Measurements from ENCODE around the gene MALL.

The MALL gene

GRCh38 chr2:110124939-110125691 lies 9.5 kb upstream of the MALL start:
- Histone ChIP-seq H3K18ac (ENCODE audit: low read depth in 1 of 2, low read length in 2 of 2) (no peak overlapping the region), H3K27me3 (ENCODE audit: control insufficient read depth in 1 of 2, insufficient read depth in 1 of 2, low read length in 2 of 2) (no peaks in the 10 kb centered on the region), H3K4ac (ENCODE audit: low read depth in 1 of 2, low read length in 2 of 2) (no peak overlapping the region), H3K9me3 (ENCODE audit: control insufficient read depth, low read length) (no peaks in the 10 kb centered on the region), H2BK120ac (ENCODE audit: low read depth, low read length) (no peak overlapping the region), H4K91ac (ENCODE audit: low read length) (no peak overlapping the region), H3K4me1 (ENCODE audit: control insufficient read depth, insufficient read depth, low read depth, low read length) (peaks cover 6% of the 10 kb centered on the region), H3K9ac (ENCODE audit: low read length) (peak overlapping the region; percentile 8), H3K36me3 (ENCODE audit: control insufficient read depth in 1 of 2, insufficient read depth in 2 of 2, low read depth in 1 of 2, low read length in 2 of 2) (peaks cover 0 to 4% of the 10 kb centered on the region in 2 experiments), H3K4me3 (ENCODE audit: insufficient read depth in 1 of 2, low read depth in 1 of 2, low read length in 2 of 2) (no peak overlapping the region), H2AFZ (ENCODE audit: low read depth, low read length) (no peak overlapping the region), H2BK15ac (ENCODE audit: low read depth, poor library complexity, severe bottlenecking) (no peak overlapping the region), H3K23ac (ENCODE audit: low read length in 2 of 2) (no peak overlapping the region), H2BK12ac (ENCODE audit: low read length in 2 of 2) (no peak overlapping the region), H3K79me1 (replicated peaks; ENCODE audit: low read length, poor library complexity, severe bottlenecking) (no peaks in the 10 kb centered on the region), H4K8ac (ENCODE audit: low read length) (no peak overlapping the region), H3K14ac (ENCODE audit: low read length in 2 of 2) (no peak overlapping the region), H3K4me2 (ENCODE audit: low read length, poor library complexity, severe bottlenecking) (no peak overlapping the region), H2BK5ac (ENCODE audit: low read depth, low read length, poor library complexity, severe bottlenecking) (no peak overlapping the region), H3K27ac (ENCODE audit: low read length, poor library complexity, severe bottlenecking) (peak overlapping the region; percentile 59), H2AK5ac (ENCODE audit: low read length, severe bottlenecking) (no peak overlapping the region)
- 93% methylated on average over 5 of the region's 6 CpGs for WGBS
- peak; percentile 19 for DNase-seq

DNA sequence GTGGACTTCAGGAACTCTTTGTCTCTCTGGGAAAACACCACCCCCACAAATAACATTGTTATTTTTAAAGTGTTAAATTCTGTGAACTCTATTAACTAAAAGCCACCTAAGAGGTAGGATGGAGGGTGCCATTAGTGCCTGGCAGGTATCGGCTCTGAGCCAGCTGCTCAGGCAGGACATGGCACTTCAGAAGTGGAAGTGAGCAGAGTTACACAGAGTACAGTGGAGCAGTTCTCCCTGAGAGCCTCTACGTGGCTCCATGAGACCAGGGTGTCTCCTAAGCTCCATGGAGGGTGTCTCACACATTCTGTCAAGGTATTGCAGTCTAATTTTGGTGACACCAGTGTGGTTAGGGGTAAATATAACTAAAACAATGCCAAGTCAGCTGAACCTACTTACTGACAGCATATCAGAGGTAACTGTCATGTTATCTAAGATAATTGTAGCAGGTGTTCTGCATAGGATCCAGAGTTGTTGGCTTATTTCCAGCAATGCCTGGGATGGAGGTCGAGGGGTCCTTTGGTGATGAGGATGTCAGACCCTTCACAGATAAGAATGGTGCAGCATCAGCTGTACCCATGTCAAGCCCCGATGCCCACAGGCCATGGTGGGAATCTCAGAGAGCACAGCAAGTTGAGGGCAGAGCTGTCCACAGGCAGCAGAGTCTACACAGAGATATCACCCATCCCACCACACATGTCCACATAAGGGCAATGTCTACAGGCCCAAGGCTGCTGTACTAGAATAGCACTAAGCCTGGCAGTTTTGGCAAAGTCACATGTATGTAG lies 8.6 kb upstream of the MALL start:
- no peak overlapping the region for H3K9ac ChIP-seq (ENCODE audit: low read length)
- H3K4me2 ChIP-seq (ENCODE audit: low read length, poor library complexity, severe bottlenecking) = no peak overlapping the region
- H2BK15ac ChIP-seq (ENCODE audit: low read depth, poor library complexity, severe bottlenecking) = no peak overlapping the region
- H3K36me3 ChIP-seq (ENCODE audit: control insufficient read depth in 1 of 2, insufficient read depth in 2 of 2, low read depth in 1 of 2, low read length in 2 of 2) = peaks cover 0 to 4% of the 10 kb centered on the region in 2 experiments
- H2AK5ac ChIP-seq (ENCODE audit: low read length, severe bottlenecking) = peak overlapping the region; percentile 79
- no peak overlapping the region for H4K8ac ChIP-seq (ENCODE audit: low read length)
- H2BK5ac ChIP-seq (ENCODE audit: low read depth, low read length, poor library complexity, severe bottlenecking) = no peak overlapping the region
- H4K91ac ChIP-seq (ENCODE audit: low read length) = no peak overlapping the region
- no peak overlapping the region for H3K4ac ChIP-seq (ENCODE audit: low read depth in 1 of 2, low read length in 2 of 2)
- H3K14ac ChIP-seq (ENCODE audit: low read length in 2 of 2) = peak overlapping the region in 1 of 2 experiments; percentile 79
- no peak overlapping the region for H2BK120ac ChIP-seq (ENCODE audit: low read depth, low read length)
- H3K27me3 ChIP-seq (ENCODE audit: control insufficient read depth in 1 of 2, insufficient read depth in 1 of 2, low read length in 2 of 2) = no peaks in the 10 kb centered on the region
- H3K4me3 ChIP-seq (ENCODE audit: insufficient read depth in 1 of 2, low read depth in 1 of 2, low read length in 2 of 2) = no peak overlapping the region
- no peak overlapping the region for H3K27ac ChIP-seq (ENCODE audit: low read length, poor library complexity, severe bottlenecking)
- peak overlapping the region in 1 of 2 experiments; percentile 11 for H3K23ac ChIP-seq (ENCODE audit: low read length in 2 of 2)
- H3K9me3 ChIP-seq (ENCODE audit: control insufficient read depth, low read length) = no peaks in the 10 kb centered on the region
- H2AFZ ChIP-seq (ENCODE audit: low read depth, low read length) = no peak overlapping the region
- H2BK12ac ChIP-seq (ENCODE audit: low read length in 2 of 2) = no peak overlapping the region
- DNase-seq = no peak
- 93% methylated on average over 4 of the region's 4 CpGs for WGBS
- H3K79me1 ChIP-seq (replicated peaks; ENCODE audit: low read length, poor library complexity, severe bottlenecking) = no peaks in the 10 kb centered on the region
- peaks cover 6% of the 10 kb centered on the region for H3K4me1 ChIP-seq (ENCODE audit: control insufficient read depth, insufficient read depth, low read depth, low read length)
- no peak overlapping the region for H3K18ac ChIP-seq (ENCODE audit: low read depth in 1 of 2, low read length in 2 of 2)

DNA sequence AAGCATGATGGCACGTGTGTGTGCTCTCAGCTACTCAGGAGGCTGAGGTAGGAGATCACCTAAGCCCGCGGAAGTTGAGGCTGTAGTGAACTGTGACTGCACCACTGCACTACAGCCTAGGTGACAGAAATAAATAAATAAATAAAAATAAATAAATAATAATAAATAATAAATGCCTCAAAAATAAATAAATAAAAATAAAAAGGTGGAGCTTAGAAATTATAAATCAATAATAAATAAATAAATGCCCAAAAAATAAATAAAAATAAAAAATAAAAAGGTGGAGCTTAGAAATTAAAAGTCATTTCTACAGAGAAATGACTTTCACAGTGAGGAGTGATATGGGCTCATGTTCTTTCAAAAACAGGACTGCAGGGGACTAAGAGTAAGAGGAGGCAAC lies 6.0 kb upstream of the MALL start:
- no peak overlapping the region for H2AK5ac ChIP-seq (ENCODE audit: low read length, severe bottlenecking)
- WGBS = 100% methylated on average over 1 of the region's 3 CpGs
- no peak overlapping the region for H2BK5ac ChIP-seq (ENCODE audit: low read depth, low read length, poor library complexity, severe bottlenecking)
- no peaks in the 10 kb centered on the region for H3K27me3 ChIP-seq (ENCODE audit: control insufficient read depth in 1 of 2, insufficient read depth in 1 of 2, low read length in 2 of 2)
- H3K18ac ChIP-seq (ENCODE audit: low read depth in 1 of 2, low read length in 2 of 2) = no peak overlapping the region
- H3K4me1 ChIP-seq (ENCODE audit: control insufficient read depth, insufficient read depth, low read depth, low read length) = peaks cover 3% of the 10 kb centered on the region
- no peak overlapping the region for H3K9ac ChIP-seq (ENCODE audit: low read length)
- H3K23ac ChIP-seq (ENCODE audit: low read length in 2 of 2) = no peak overlapping the region
- no peak overlapping the region for H3K14ac ChIP-seq (ENCODE audit: low read length in 2 of 2)
- no peak overlapping the region for H2BK120ac ChIP-seq (ENCODE audit: low read depth, low read length)
- H3K36me3 ChIP-seq (ENCODE audit: control insufficient read depth in 1 of 2, insufficient read depth in 2 of 2, low read depth in 1 of 2, low read length in 2 of 2) = no peaks in the 10 kb centered on the region
- H3K27ac ChIP-seq (ENCODE audit: low read length, poor library complexity, severe bottlenecking) = no peak overlapping the region
- H4K91ac ChIP-seq (ENCODE audit: low read length) = no peak overlapping the region
- H3K4ac ChIP-seq (ENCODE audit: low read depth in 1 of 2, low read length in 2 of 2) = no peak overlapping the region
- no peak overlapping the region for H2BK15ac ChIP-seq (ENCODE audit: low read depth, poor library complexity, severe bottlenecking)
- H2BK12ac ChIP-seq (ENCODE audit: low read length in 2 of 2) = no peak overlapping the region
- no peak overlapping the region for H2AFZ ChIP-seq (ENCODE audit: low read depth, low read length)
- H4K8ac ChIP-seq (ENCODE audit: low read length) = no peak overlapping the region
- H3K4me2 ChIP-seq (ENCODE audit: low read length, poor library complexity, severe bottlenecking) = no peak overlapping the region
- DNase-seq = no peak
- no peaks in the 10 kb centered on the region for H3K79me1 ChIP-seq (replicated peaks; ENCODE audit: low read length, poor library complexity, severe bottlenecking)
- no peak overlapping the region for H3K4me3 ChIP-seq (ENCODE audit: insufficient read depth in 1 of 2, low read depth in 1 of 2, low read length in 2 of 2)
- H3K9me3 ChIP-seq (ENCODE audit: control insufficient read depth, low read length) = no peaks in the 10 kb centered on the region

DNA sequence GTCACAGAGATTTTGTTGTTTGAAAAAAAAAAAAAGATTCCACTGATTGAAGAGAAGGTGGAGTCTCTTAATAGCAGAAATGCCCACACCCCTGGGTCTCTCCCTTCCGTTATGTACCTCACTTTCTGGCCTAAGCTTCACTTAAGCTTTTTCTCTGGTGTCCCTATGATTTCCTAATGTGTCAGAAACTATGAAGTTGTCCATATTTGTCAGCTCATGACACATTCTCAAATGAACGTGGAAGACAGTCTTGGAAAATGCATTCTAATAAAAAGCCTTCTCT lies 5.4 kb upstream of the MALL start:
- no peak overlapping the region for H2BK15ac ChIP-seq (ENCODE audit: low read depth, poor library complexity, severe bottlenecking)
- no peak overlapping the region for H2AK5ac ChIP-seq (ENCODE audit: low read length, severe bottlenecking)
- H3K79me1 ChIP-seq (replicated peaks; ENCODE audit: low read length, poor library complexity, severe bottlenecking) = no peaks in the 10 kb centered on the region
- no peak overlapping the region for H3K14ac ChIP-seq (ENCODE audit: low read length in 2 of 2)
- no peak for DNase-seq
- H2AFZ ChIP-seq (ENCODE audit: low read depth, low read length) = no peak overlapping the region
- H4K91ac ChIP-seq (ENCODE audit: low read length) = no peak overlapping the region
- H3K18ac ChIP-seq (ENCODE audit: low read depth in 1 of 2, low read length in 2 of 2) = no peak overlapping the region
- no peak overlapping the region for H3K4me3 ChIP-seq (ENCODE audit: insufficient read depth in 1 of 2, low read depth in 1 of 2, low read length in 2 of 2)
- no peaks in the 10 kb centered on the region for H3K9me3 ChIP-seq (ENCODE audit: control insufficient read depth, low read length)
- H3K36me3 ChIP-seq (ENCODE audit: control insufficient read depth in 1 of 2, insufficient read depth in 2 of 2, low read depth in 1 of 2, low read length in 2 of 2) = no peaks in the 10 kb centered on the region
- H3K27me3 ChIP-seq (ENCODE audit: control insufficient read depth in 1 of 2, insufficient read depth in 1 of 2, low read length in 2 of 2) = no peaks in the 10 kb centered on the region
- H2BK120ac ChIP-seq (ENCODE audit: low read depth, low read length) = no peak overlapping the region
- no peak overlapping the region for H3K4me2 ChIP-seq (ENCODE audit: low read length, poor library complexity, severe bottlenecking)
- H2BK12ac ChIP-seq (ENCODE audit: low read length in 2 of 2) = no peak overlapping the region
- no peak overlapping the region for H4K8ac ChIP-seq (ENCODE audit: low read length)
- peaks cover 3% of the 10 kb centered on the region for H3K4me1 ChIP-seq (ENCODE audit: control insufficient read depth, insufficient read depth, low read depth, low read length)
- H3K4ac ChIP-seq (ENCODE audit: low read depth in 1 of 2, low read length in 2 of 2) = no peak overlapping the region
- no peak overlapping the region for H3K9ac ChIP-seq (ENCODE audit: low read length)
- H3K23ac ChIP-seq (ENCODE audit: low read length in 2 of 2) = no peak overlapping the region
- no peak overlapping the region for H3K27ac ChIP-seq (ENCODE audit: low read length, poor library complexity, severe bottlenecking)
- H2BK5ac ChIP-seq (ENCODE audit: low read depth, low read length, poor library complexity, severe bottlenecking) = no peak overlapping the region
- WGBS = 92% methylated on average over 2 of the region's 2 CpGs
